Left hindlimb (tissue), 1 donor: ENCODE results near the gene STARD13.
A peak's percentile ranks its signal among the peaks of the same experiment; 100 is the strongest.

Experiments used
- DNase-seq: peaks from one replicate; pipeline ENCODE4 v3.0.0-alpha.2; 2018

Gene STARD13

DNA sequence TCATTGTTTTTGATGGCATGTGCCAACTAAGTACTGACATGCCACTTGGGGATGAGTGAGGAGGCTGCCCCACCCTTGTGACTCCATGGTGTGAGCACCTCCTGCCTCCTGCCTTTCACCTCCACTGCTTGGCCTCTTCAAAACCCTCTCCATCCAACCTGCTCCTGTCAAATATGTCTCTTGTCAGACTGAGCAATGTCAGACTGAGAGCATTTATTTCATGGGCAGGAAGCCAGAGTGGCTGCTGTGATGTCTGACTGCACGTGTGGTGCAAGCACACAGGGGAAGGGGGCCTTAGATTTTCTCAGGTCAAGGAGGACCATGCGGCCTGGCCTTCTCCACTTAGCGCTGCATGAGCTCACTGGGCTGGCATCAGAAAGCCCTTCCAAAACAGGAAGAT is 68.3 kb downstream of the STARD13 start:
- no peak for DNase-seq

DNA sequence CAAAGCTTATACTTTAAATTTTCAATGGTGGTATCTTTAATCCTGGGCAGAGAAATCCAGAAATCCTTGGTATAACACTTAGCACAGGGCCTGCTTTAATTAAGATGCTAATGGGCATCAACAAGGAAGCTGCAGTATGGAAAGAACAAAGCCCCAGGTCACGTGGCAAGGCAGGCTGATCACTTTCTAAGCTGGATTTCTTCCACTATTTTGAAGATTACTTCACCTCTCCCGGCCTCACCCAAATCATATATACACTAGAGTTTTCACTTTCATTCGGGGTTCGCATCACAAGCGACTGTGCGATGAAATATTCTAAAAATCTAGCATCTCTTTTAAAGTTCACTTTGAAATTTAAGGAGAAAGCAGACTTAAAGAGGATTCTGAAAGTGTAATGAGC is 71.8 kb downstream of the STARD13 start:
- no peak for DNase-seq

- no peak for DNase-seq
Measured at GRCh38 chr13:33213024-33213768, 72.4 kb downstream of the STARD13 start.

GRCh38 chr13:33212396-33212795 is 73.2 kb downstream of the STARD13 start:
- DNase-seq: no peak

DNA sequence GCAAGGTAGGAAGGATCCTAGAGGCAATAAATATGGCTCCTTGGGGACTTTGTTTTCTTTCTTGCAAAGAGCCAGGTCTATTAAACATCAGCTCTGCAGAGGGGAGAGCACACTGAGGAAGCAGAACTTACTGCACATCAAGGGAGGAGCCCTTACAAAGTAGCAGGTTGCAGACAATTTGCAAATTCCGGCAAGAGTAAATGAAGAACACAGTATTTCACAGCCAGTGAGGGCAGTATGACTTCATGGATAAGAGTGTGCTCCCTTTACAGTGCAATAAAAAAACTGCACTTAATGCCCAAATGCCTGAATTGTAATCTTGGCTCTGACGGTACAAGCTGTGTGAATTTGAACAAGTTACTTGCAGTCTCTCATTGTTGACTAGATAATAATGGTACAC is 75.5 kb downstream of the STARD13 start:
- no peak for DNase-seq

DNA sequence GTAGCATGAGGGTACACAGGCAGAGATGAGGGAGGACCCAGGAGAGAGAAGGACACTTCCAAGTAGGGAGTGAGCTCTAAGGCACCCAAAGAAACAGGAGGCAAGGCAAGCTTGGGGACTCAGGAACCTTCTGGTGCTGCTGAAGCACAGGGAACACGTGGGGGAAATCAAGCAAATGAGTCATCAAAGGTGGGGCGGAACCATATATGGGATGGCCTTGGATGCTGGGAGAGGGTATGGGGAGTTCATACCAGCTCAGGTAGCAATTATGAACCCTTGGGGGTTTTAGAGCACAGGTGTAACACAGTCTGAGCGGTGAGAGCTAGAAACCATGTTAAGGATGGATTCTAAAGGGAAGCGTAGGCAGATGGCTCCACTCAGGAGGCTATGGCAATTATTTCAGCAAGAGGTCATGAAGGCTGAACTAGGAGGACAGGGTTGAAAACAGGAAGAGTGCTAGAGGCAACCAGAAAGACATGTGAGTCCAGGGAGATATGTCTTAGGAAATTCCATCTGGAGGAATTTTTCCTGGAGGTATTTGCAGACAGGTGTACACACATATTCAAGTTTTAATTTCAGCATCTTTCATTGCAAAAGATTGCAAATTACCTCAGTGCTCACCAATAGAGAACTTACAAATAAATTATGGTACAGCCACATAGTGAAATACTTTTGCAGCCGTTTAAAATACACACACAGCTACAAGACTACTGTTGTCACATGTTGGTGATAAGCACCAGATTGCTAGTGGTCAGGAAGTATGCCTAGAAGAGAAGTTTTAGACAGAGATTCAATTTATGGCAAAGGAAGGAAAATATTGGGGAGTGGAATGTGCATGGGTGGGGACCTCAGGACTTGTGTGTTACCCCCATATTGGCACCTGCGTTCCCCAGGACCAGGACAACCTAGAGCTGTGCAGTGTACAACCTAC is 77.0 kb downstream of the STARD13 start:
- no peak for DNase-seq

- DNase-seq: no peak
Measured at GRCh38 chr13:33207615-33207961, 78.0 kb downstream of the STARD13 start.

- DNase-seq: no peak
Measured at GRCh38 chr13:33206945-33207614, 78.5 kb downstream of the STARD13 start.

DNA sequence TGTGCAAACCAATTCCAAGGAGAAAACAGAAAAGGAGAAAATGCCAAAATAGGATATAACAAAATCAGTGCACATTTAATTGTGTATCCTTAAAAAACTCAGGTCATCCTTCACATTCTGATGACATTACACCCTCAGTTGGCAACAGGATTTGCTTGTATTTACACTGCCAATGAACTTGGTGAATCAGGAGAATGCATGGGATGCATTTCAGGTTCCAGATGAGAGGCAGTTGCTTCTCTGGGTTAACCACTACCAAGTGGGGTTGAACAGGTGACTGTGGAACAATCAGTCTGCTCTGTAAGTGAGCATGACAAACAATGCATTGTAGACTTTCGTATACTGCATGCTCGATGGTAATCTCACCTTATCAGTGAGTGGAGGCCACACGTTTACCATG is 79.1 kb downstream of the STARD13 start:
- no peak for DNase-seq

- peak; percentile 64 for DNase-seq
Measured at GRCh38 chr13:33205804-33206221, 79.7 kb downstream of the STARD13 start.

DNA sequence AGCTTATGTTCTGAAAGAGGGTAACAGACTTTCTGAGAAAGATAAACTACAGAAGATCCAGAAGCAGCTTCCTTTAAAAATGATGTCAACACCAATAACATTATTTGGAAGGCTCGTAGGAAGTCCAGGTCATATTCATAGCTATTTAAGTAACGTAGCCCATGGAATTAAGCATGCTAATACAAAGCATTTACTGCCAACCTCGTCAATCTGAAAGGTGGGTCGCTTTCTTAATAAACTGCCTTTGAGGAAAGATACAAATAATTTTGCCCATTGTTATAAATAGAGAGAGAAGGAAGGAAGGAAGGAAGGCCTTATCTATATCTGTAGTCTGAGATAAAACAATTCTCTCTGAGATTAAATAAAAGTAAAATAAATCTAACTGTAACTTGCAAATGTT is 80.3 kb downstream of the STARD13 start:
- no peak for DNase-seq

GRCh38 chr13:33204130-33204927 is 81.2 kb downstream of the STARD13 start:
- DNase-seq: peak; percentile 92

- DNase-seq: no peak
Measured at GRCh38 chr13:33202644-33203169, 82.8 kb downstream of the STARD13 start.

- no peak for DNase-seq
Measured at GRCh38 chr13:33201659-33202058, 83.9 kb downstream of the STARD13 start.

DNA sequence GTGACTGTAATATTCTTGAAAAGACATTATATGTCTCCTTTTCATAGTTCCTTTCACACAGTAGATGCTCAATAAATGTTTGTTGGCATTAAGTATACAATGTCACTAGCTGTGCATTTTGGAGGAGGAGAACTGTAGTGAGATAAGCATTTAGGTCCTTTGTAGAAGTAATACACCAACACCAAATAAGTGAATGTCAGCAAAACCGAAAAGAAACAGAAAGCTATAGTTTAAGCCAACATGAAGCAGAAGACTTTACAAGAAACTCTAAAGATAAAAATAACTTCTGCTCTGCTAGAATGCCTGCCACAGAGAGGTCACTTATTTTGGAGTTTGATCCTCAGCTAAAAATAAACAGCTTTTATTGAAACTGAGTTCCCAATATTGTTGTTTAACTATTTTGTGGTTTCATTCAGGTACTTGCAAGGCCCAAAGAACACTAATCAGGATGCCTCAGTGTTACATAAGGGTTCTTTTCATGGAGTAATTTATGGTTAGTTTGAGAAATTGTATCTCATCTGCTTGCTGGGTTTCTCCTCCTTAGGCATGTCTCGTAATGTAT is 86.2 kb downstream of the STARD13 start:
- no peak for DNase-seq

- no peak for DNase-seq
Measured at GRCh38 chr13:33197541-33197971, 88.0 kb downstream of the STARD13 start.

GRCh38 chr13:33196767-33197166 is 88.8 kb downstream of the STARD13 start:
- no peak for DNase-seq

GRCh38 chr13:33195693-33196464 is 89.7 kb downstream of the STARD13 start:
- DNase-seq: no peak

DNA sequence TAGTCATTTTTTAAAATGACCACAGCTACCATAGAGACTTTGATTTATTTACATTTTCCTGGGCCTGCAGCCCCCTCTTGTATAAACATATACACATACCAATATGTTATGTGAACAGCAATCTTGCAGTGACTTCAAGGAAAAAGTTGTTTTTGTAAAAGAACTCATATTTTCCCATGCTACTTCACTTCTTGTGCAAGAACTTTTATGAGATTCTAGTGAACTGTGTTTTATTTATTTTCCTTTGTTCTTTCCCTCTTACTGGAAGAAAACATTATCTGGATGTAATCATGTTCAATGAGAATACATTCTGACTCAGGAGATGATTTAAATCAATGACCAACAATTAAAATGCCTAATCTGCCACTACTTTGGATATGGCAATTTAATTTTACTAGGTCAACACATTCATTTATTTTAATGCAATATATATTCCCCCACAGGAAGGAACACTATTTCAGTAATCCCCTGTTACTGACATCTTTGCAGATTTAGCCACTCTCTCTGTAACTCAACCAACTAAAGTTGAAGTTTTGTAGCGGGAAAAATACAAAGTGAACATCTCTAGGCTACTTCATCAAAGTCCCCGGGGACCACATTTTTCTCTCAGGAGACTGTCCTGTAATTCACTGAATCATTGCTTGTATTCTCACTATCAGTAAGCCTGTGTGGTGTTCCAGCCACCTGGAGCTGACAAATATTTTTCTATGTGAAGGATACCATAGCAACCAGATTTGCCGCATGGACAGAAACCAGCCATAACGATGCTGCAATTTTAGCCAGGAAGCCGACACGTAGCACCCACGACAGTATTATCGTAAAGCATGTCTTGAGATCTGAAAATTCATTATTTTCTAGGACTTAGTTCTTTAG is 90.5 kb downstream of the STARD13 start:
- peak; percentile 70 for DNase-seq

- DNase-seq: no peak
Measured at GRCh38 chr13:33193428-33193974, 92.1 kb downstream of the STARD13 start.
